A549 (cell line): ENCODE data around the gene KCNG2.

ENCODE experiments used
- CEBPB ChIP-seq, 2 experiments: fragments of >200 bp in 1 of 2; sonication (Bioruptor Twin) in 1 of 2; formaldehyde crosslinking in 1 of 2; IDR thresholded peaks; 2 replicates each; pipeline ENCODE4 v1.6.1; 2012 to 2016
- CTCF ChIP-seq: fragments of >200 bp; sonication (Bioruptor Twin); formaldehyde crosslinking; IDR thresholded peaks from 3 replicates; pipeline ENCODE4 v1.5.1; 2016
- KDM1A ChIP-seq: fragments of 200-600 bp; sonication (generic); IDR thresholded peaks from 2 replicates; pipeline ENCODE4 v1.6.1; 2016; ENCODE audit warnings: low read depth, mild to moderate bottlenecking
- RCOR1 ChIP-seq: fragments of 150-350 bp; IDR thresholded peaks from 2 replicates; pipeline ENCODE4 v1.6.1; 2014; ENCODE audit warnings: antibody characterized with exemption, low read length, low read depth

DNA sequence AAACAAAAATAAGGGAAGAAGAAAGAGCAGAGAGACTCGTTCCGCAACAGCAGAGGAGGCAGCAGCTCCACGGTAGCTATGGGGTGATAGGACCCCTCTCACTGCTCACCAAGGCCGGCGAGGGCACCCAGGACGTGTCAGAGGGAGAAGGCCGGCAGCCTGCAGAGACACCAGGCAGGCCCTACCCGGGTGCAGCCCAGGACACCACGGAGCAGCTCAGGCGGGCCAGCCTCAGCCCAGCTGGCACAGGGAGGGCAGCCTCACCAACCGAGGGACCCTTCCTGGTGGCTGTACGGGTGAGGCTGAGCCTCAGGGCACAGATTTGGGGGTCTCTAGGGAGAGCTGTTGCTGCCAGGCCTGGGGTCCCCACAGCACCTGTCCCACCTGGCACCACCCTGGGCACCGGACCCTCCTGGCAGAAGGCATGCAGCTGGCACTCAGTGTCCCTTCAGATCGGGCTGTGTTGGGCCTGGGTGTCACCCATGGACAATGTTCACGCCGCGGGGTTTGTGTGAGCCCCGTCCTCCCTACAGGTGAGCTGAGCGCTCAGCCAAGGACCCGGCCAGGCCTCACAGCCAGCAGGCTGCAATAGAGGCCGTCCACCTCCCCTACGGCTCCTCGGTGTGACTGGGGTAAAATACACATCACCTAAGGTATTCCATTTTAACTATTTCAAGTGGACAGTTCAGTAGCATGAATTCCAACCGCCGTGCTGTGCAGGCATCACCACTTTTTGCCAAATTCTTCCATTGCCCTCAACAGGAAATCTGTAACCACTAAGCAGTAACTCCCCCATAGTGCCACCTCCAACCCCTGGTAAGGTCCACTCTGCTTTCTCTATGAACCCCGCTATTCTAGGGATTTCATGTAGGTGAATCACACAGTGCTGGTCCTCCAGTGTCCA lies 21.6 kb downstream of the KCNG2 start:
- TF ChIP-seq CTCF (no peak), KDM1A (no peak), RCOR1 (no peak), CEBPB (IDR thresholded peaks at IDR 0.05) (no peak)
